Suprapubic skin (tissue), 4 donors: ENCODE measurements around the gene RASSF8. TPM values are rescaled to one million over a fixed set of nuclear protein-coding genes. Genes with fewer than 3 reads are reported as not detected.

ENCODE experiments used
- DNase-seq, 2 donors: peaks; one replicate each; pipeline ENCODE4 v3.0.0-alpha.2; 2019; ENCODE audit warnings: low spot score in 2 of 2
- H3K27ac ChIP-seq: fragments of 200-600 bp; sonication (generic); one replicate; pipeline ENCODE4 v1.5.1; 2019
- H3K27me3 ChIP-seq: fragments of 200-600 bp; sonication (generic); one replicate; pipeline ENCODE4 v1.5.1; 2019
- H3K36me3 ChIP-seq: fragments of 200-600 bp; sonication (generic); one replicate; pipeline ENCODE4 v1.5.1; 2019
- H3K4me1 ChIP-seq: fragments of 200-600 bp; sonication (generic); one replicate; pipeline ENCODE4 v1.5.1; 2019
- H3K4me3 ChIP-seq: fragments of 200-600 bp; sonication (generic); one replicate; pipeline ENCODE4 v1.5.1; 2019; ENCODE audit warnings: mild to moderate bottlenecking
- H3K9me3 ChIP-seq: fragments of 200-600 bp; sonication (generic); one replicate; pipeline ENCODE4 v1.5.1; 2019
- CTCF ChIP-seq, 2 donors: fragments of 200-600 bp in 1 of 2; fragments of 450-650 bp in 1 of 2; sonication (generic) in 1 of 2; IDR thresholded peaks; one replicate each; pipeline ENCODE4 v1.5.1; 2016 to 2019; ENCODE audit warnings: antibody characterized with exemption in 2 of 2, mild to moderate bottlenecking in 1 of 2, moderate library complexity in 1 of 2
- EP300 ChIP-seq: sonication (generic); formaldehyde crosslinking; IDR thresholded peaks from one replicate; pipeline ENCODE4 v1.6.1; 2017; ENCODE audit warnings: antibody characterized with exemption
- POLR2A ChIP-seq, 2 donors: fragments of 450-650 bp; IDR thresholded peaks; one replicate each; pipeline ENCODE4 v1.6.1; 2017; ENCODE audit warnings: antibody characterized with exemption in 2 of 2, mild to moderate bottlenecking in 2 of 2, moderate library complexity in 2 of 2
- POLR2AphosphoS5 ChIP-seq, 3 donors: sonication (generic); formaldehyde crosslinking; IDR thresholded peaks; one replicate each; pipeline ENCODE4 v1.6.1; 2017; ENCODE audit warnings: antibody characterized with exemption in 3 of 3
- WGBS: methylation state at CpG from one replicate; pipeline ENCODE4 v1.1.5; 2018; 5-methylcytosine and 5-hydroxymethylcytosine counted together
- total RNA-seq, 4 donors: library from RNA; depleted of rRNA; stranded (reverse); fragments of >200 nt; gene quantifications; one replicate each; pipeline ENCODE4 v1.1.0, GENCODE V29; 2016

Gene RASSF8
- total RNA-seq, 4 donors from 2014 or later = 5.4 to 14.2 (median 6.1) TPM

- Histone ChIP-seq H3K27me3 (no peaks in the 10 kb centered on the region), H3K9me3 (no peaks in the 10 kb centered on the region), H3K4me3 (no peak overlapping the region), H3K4me1 (no peaks in the 10 kb centered on the region), H3K27ac (no peak overlapping the region), H3K36me3 (no peaks in the 10 kb centered on the region)
- TF ChIP-seq POLR2A (IDR thresholded peaks at IDR 0.05) = no peak
- TF ChIP-seq EP300 = no peak
- no peak for TF ChIP-seq POLR2AphosphoS5 (IDR thresholded peaks at IDR 0.05)
- WGBS = 96% methylated on average over 3 of the region's 3 CpGs
- DNase-seq = no peak
Measured at GRCh38 chr12:26062006-26062405, 103.5 kb downstream of the RASSF8 start.

GRCh38 chr12:26062566-26062965 lies 104.1 kb downstream of the RASSF8 start:
- Histone ChIP-seq H3K27ac (no peak overlapping the region), H3K27me3 (no peaks in the 10 kb centered on the region), H3K4me1 (no peaks in the 10 kb centered on the region), H3K4me3 (no peak overlapping the region), H3K36me3 (no peaks in the 10 kb centered on the region), H3K9me3 (no peaks in the 10 kb centered on the region)
- TF ChIP-seq POLR2A (IDR thresholded peaks at IDR 0.05) = no peak
- TF ChIP-seq EP300 = no peak
- no peak for TF ChIP-seq POLR2AphosphoS5 (IDR thresholded peaks at IDR 0.05)
- TF ChIP-seq CTCF (IDR thresholded peaks at IDR 0.05) = no peak
- no peak for DNase-seq
- 80% methylated on average over 4 of the region's 4 CpGs for WGBS

- Histone ChIP-seq H3K36me3 (no peaks in the 10 kb centered on the region), H3K4me1 (no peaks in the 10 kb centered on the region), H3K27me3 (no peaks in the 10 kb centered on the region), H3K9me3 (no peaks in the 10 kb centered on the region), H3K4me3 (no peak overlapping the region), H3K27ac (no peak overlapping the region)
- no peak for DNase-seq
- TF ChIP-seq CTCF (IDR thresholded peaks at IDR 0.05) = no peak
- TF ChIP-seq POLR2A (IDR thresholded peaks at IDR 0.05) = no peak
- TF ChIP-seq POLR2AphosphoS5 (IDR thresholded peaks at IDR 0.05) = no peak
- TF ChIP-seq EP300 = no peak
- 97% methylated on average over 5 of the region's 5 CpGs for WGBS
Measured at GRCh38 chr12:26065451-26065850, 107.0 kb downstream of the RASSF8 start.

- Histone ChIP-seq H3K27me3 (no peaks in the 10 kb centered on the region), H3K4me1 (no peaks in the 10 kb centered on the region), H3K9me3 (no peaks in the 10 kb centered on the region), H3K27ac (no peak overlapping the region), H3K36me3 (no peaks in the 10 kb centered on the region), H3K4me3 (no peak overlapping the region)
- WGBS = 91% methylated on average over 4 of the region's 4 CpGs
- no peak for DNase-seq
- TF ChIP-seq CTCF (IDR thresholded peaks at IDR 0.05) (no peak), POLR2AphosphoS5 (IDR thresholded peaks at IDR 0.05) (no peak), POLR2A (IDR thresholded peaks at IDR 0.05) (no peak), EP300 (no peak)
Measured at GRCh38 chr12:26068503-26068902, 110.0 kb downstream of the RASSF8 start.

GRCh38 chr12:26069796-26070195 lies 111.3 kb downstream of the RASSF8 start:
- DNase-seq = no peak
- Histone ChIP-seq H3K9me3 (no peaks in the 10 kb centered on the region), H3K36me3 (no peaks in the 10 kb centered on the region), H3K27ac (no peak overlapping the region), H3K4me3 (no peak overlapping the region), H3K4me1 (no peaks in the 10 kb centered on the region), H3K27me3 (no peaks in the 10 kb centered on the region)
- TF ChIP-seq POLR2AphosphoS5 (IDR thresholded peaks at IDR 0.05) = no peak
- no peak for TF ChIP-seq EP300
- TF ChIP-seq POLR2A (IDR thresholded peaks at IDR 0.05) = no peak
- TF ChIP-seq CTCF (IDR thresholded peaks at IDR 0.05) = no peak
